ENCODE measurements around the gene RAB1A.

RAB1A gene

DNA sequence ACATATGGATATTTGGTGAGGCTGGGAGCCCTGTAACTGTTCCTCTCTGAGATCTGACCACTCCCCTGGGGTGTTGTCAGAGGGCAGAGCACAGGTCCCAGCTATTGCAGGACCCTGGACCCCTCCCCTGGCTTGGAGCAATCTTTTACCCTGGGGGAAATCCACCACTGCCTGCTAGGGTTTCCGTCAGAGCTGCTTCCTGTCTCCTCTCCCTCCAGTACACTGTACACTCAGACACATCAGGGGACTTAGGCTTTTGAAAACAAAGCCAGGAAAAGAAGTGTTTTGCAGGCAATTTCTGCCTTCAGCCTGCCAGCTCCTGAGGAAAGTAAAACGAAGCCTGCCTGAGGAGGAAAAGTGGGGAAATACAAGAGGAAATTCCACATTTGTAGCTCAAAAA lies 86.9 kb downstream of the RAB1A start:
- no peak for DNase-seq (ENCODE audit: low read depth)
- TF ChIP-seq, protein P1, sequence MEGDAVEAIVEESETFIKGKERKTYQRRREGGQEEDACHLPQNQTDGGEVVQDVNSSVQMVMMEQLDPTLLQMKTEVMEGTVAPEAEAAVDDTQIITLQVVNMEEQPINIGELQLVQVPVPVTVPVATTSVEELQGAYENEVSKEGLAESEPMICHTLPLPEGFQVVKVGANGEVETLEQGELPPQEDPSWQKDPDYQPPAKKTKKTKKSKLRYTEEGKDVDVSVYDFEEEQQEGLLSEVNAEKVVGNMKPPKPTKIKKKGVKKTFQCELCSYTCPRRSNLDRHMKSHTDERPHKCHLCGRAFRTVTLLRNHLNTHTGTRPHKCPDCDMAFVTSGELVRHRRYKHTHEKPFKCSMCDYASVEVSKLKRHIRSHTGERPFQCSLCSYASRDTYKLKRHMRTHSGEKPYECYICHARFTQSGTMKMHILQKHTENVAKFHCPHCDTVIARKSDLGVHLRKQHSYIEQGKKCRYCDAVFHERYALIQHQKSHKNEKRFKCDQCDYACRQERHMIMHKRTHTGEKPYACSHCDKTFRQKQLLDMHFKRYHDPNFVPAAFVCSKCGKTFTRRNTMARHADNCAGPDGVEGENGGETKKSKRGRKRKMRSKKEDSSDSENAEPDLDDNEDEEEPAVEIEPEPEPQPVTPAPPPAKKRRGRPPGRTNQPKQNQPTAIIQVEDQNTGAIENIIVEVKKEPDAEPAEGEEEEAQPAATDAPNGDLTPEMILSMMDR (IDR thresholded peaks at IDR 0.05; ENCODE audit: insufficient read depth, low read depth, low read length, missing control alignments): no peak
- no peak overlapping the region for H3K4me3 ChIP-seq (ENCODE audit: low read length)

DNA sequence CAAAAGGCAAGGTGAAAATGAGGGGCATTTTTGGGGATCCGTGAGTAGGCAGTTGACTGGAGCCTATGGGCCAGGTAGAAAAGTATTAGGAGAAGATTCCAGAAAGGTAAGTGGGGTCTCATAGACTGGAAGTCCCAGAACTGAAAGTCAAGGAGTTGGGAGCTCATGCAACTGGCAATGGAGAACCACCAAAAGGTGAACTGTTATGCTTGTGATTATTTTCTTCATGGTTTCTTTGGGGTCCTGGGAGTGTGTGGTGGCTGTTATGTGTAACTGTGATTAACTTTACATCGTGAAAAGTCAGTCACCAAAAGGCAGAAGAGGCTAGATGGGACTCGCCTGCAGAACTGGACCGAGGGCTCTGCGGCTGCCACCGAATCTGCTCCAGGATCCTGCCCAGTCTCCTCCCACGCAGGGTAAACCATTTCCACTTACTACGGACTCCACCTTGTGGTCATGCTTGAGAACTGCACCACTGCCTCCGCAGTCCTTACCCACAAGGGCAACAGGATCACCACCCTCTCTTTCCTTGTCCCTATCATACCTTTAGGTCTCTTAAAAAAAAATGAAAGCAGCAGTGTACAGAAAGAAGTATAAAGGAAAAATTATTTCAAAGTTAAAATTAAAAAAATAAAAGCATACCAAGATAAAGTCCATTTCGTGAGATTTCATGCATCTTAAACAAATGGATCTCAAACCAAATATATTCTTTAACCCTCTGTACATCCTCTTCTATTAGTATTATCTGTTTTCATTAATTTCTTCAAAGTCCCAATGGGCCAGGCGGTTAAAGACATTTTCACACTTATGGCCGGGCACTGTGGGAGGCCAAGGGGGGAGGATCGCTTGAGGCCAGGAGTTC lies 89.3 kb downstream of the RAB1A start:
- H3K4me3 ChIP-seq (ENCODE audit: low read length): no peak overlapping the region
- peak; percentile 88 for DNase-seq (ENCODE audit: low read depth)
- TF ChIP-seq, protein P1 (IDR thresholded peaks at IDR 0.05; ENCODE audit: insufficient read depth, low read depth, low read length, missing control alignments): peak; percentile 97

DNA sequence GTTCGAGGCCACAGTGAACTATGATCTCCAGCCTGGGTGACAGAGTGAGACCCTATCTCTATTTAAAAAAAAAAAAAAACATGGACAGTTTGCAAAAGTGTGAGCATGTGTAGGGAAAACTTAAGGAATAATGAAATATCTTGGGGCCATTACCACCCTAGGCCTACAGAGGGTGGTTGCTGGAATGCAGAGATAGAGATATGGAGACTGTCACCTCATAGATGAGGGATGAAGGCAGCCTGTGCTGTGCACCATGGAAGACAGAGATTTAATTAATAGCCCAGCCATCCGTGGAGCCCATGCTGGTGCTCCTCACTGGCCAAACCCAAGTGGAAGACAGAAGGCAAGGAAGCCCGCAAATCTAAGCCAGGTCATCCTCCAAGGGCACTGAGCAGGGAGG lies 90.3 kb downstream of the RAB1A start:
- TF ChIP-seq, protein P1 (IDR thresholded peaks at IDR 0.05; ENCODE audit: insufficient read depth, low read depth, low read length, missing control alignments): no peak
- H3K4me3 ChIP-seq (ENCODE audit: low read length): no peak overlapping the region
- no peak for DNase-seq (ENCODE audit: low read depth)

DNA sequence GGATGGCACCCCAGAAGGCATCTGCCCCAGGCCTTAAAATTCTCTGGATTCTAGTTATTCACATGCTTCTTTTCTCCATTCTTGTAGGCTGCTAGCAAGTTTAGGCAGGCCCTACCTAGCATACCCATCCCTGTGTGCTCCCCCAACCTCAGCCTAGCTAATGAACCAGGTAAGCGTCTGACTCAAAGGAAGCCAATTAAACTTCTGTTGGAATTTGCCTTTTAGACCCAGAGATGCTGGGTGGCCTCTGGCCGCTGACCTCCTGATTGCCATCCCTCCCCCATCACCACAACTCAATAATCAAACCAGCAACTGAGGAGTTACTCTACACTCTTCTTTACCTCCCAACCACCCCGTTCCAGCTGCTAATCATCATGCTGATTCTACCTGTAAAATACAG lies 92.7 kb downstream of the RAB1A start:
- DNase-seq (ENCODE audit: low read depth): peak; percentile 45
- TF ChIP-seq, protein P1 (IDR thresholded peaks at IDR 0.05; ENCODE audit: insufficient read depth, low read depth, low read length, missing control alignments): no peak
- no peak overlapping the region for H3K4me3 ChIP-seq (ENCODE audit: low read length)

All from epithelial cell of esophagus (primary cell).